Thyroid gland (tissue), 4 donors: ENCODE measurements around the gene RAB30. TPM values are rescaled to one million over a fixed set of nuclear protein-coding genes. Genes with fewer than 3 reads are reported as not detected.

Experiments used
- DNase-seq, 2 donors: peaks; one replicate each; pipeline ENCODE4 v3.0.0-alpha.2; 2019
- H3K27ac ChIP-seq, 3 donors: fragments of 200-600 bp; sonication (generic); 1 replicate in 2 of 3; 2 replicates in 1 of 3; pipeline ENCODE4 v1.5.1; 2016 to 2019; ENCODE audit warnings: mild to moderate bottlenecking in 1 of 3, moderate library complexity in 1 of 3
- H3K27me3 ChIP-seq: fragments of 200-600 bp; sonication (generic); one replicate; pipeline ENCODE4 v1.5.1; 2019
- H3K36me3 ChIP-seq, 2 donors: fragments of 200-600 bp; sonication (generic); one replicate each; pipeline ENCODE4 v1.5.1; 2016 to 2019
- H3K4me1 ChIP-seq, 2 donors: fragments of 200-600 bp; sonication (generic); one replicate each; pipeline ENCODE4 v1.5.1; 2017 to 2019
- H3K4me3 ChIP-seq, 3 donors: fragments of 200-600 bp; sonication (generic); replicated peaks in 1 of 3; 1 replicate in 2 of 3; 2 replicates in 1 of 3; pipeline ENCODE4 v1.5.1; 2016; ENCODE audit warnings: mild to moderate bottlenecking in 1 of 3
- H3K9me3 ChIP-seq: fragments of 200-600 bp; sonication (generic); one replicate; pipeline ENCODE4 v1.5.1; 2017
- CTCF ChIP-seq, 6 experiments: fragments of 200-600 bp in 3 of 6; fragments of 450-650 bp in 3 of 6; sonication (generic) in 3 of 6; IDR thresholded peaks; one replicate each; pipeline ENCODE4 v1.5.1; 2016 to 2019; ENCODE audit warnings: antibody characterized with exemption in 6 of 6, mild to moderate bottlenecking in 2 of 6, inconsistent platforms in 1 of 6, moderate library complexity in 1 of 6
- POLR2A ChIP-seq, 2 donors: fragments of 450-650 bp; IDR thresholded peaks; one replicate each; pipeline ENCODE4 v1.6.1; 2017; ENCODE audit warnings: antibody characterized with exemption in 2 of 2, mild to moderate bottlenecking in 2 of 2, moderate library complexity in 1 of 2
- WGBS, 2 donors: methylation state at CpG; one replicate each; pipeline ENCODE4 v1.1.5; 2017; 5-methylcytosine and 5-hydroxymethylcytosine counted together
- intact Hi-C: fragments of 100-400 bp; cut with DNase I; formaldehyde crosslinking; loops from one replicate; pipeline ENCODE4 v1.15.1; 2023
- total RNA-seq, 4 donors: library from RNA; depleted of rRNA; stranded (reverse); fragments of >200 nt; gene quantifications; one replicate each; pipeline ENCODE4 v1.2.3, GENCODE V29; 2016

Gene RAB30
- total RNA-seq, 4 donors from 2014 or later = 12.0 to 30.0 (median 22.8) TPM

- intact Hi-C loops = no loop called here
- Histone ChIP-seq H3K36me3 (no peaks in the 10 kb centered on the region), H3K27me3 (no peaks in the 10 kb centered on the region), H3K27ac (no peak overlapping the region), H3K9me3 (no peaks in the 10 kb centered on the region), H3K4me3 (no peak overlapping the region), H3K4me1 (no peaks in the 10 kb centered on the region)
- TF ChIP-seq POLR2A (IDR thresholded peaks at IDR 0.05) (no peak), CTCF (IDR thresholded peaks at IDR 0.05) (no peak)
- no peak for DNase-seq
- 71 to 80% methylated on average over 4 of the region's 4 CpGs for WGBS, 2 donors
These were observed 75.8 kb downstream of the RAB30 start for GRCh38 chr11:82995754-82996398.

DNA sequence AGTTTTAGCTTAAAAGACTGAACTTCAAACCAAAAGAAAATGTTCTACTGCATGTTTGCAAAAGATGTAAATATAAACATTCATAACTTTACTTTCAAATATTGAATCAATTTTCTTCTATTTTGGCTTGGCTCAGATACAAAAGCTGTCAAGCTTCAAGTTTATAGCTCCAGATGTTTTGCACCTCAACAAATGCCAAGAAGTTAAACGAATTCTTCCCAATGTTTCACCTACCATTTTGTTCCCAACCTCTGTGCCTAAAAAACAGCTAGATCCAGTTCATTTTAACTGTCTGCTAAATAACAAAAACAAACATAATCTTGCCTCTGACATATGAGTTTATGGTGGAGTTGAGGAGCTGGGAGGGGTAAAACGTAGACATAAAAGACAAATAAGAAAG lies 76.5 kb downstream of the RAB30 start:
- Histone ChIP-seq H3K27ac (no peak overlapping the region), H3K4me1 (no peaks in the 10 kb centered on the region), H3K9me3 (no peaks in the 10 kb centered on the region), H3K36me3 (no peaks in the 10 kb centered on the region), H3K4me3 (no peak overlapping the region), H3K27me3 (no peaks in the 10 kb centered on the region)
- intact Hi-C loops = no loop called here
- no peak for DNase-seq
- TF ChIP-seq CTCF (IDR thresholded peaks at IDR 0.05) = no peak
- no peak for TF ChIP-seq POLR2A (IDR thresholded peaks at IDR 0.05)
- WGBS, 2 donors = 72 to 83% methylated on average over 2 of the region's 2 CpGs

DNA sequence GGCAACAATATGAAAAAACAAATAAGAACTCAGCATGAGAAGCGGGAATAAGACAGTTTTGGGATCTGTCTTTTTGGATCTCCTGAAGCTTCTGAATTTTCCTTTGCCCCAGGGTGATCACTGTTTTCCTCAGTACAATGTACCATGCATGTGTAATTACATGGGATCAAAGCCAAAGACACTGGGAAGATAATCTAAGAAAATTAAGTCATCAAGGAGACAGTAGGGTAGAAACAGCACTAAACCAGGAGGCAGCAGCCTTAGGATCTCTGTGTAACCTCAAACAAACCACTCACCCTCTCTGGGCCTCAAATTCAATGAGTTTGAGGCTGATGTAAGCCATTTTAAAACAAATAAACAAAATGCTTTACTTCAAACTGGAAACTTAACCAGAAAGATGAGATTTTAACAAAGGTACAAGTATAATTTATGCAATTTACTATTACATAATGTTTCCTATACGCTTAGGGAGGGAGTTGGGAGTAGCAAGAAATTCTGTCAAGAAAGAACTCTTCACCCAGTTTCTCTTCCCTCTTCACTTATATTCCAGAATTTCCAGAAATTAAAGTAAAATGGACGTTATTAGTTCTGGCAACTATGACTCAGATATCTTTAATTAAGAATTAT lies 77.0 kb downstream of the RAB30 start:
- no peak overlapping the region for H3K27ac ChIP-seq
- no peaks in the 10 kb centered on the region for H3K4me1 ChIP-seq
- WGBS, 2 donors = 88 to 92% methylated on average over 3 of the region's 3 CpGs
- H3K4me3 ChIP-seq = no peak overlapping the region
- no peaks in the 10 kb centered on the region for H3K27me3 ChIP-seq
- H3K36me3 ChIP-seq = no peaks in the 10 kb centered on the region
- DNase-seq = no peak
- H3K9me3 ChIP-seq = no peaks in the 10 kb centered on the region
- intact Hi-C loops = no loop called here
- TF ChIP-seq POLR2A (IDR thresholded peaks at IDR 0.05) (no peak), CTCF (IDR thresholded peaks at IDR 0.05) (no peak)

DNA sequence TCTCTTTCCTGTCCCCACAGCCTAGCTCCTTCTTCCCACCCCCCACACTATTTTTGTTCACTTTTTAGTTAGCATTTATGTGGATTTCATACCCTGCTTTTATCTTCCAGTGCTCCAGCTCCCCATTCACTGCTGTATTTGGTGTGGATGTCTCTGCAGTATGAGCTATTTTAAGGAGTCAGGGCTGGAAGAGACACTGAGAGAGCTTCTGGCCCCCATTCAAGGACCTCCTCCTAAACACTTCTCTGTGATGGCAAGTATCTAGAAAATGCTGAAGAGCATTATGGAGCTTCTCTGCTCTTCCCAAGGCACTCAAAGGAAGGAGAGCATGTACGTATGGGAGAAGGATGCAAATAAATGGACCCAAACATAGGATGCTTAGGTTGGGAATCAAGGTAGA lies 79.5 kb downstream of the RAB30 start:
- Histone ChIP-seq H3K4me1 (no peaks in the 10 kb centered on the region), H3K36me3 (no peaks in the 10 kb centered on the region), H3K27ac (no peak overlapping the region), H3K4me3 (no peak overlapping the region), H3K27me3 (no peaks in the 10 kb centered on the region), H3K9me3 (no peaks in the 10 kb centered on the region)
- DNase-seq = no peak
- TF ChIP-seq CTCF (IDR thresholded peaks at IDR 0.05) (no peak), POLR2A (IDR thresholded peaks at IDR 0.05) (no peak)
- 91 to 100% methylated on average over 1 of the region's 1 CpG for WGBS, 2 donors
- intact Hi-C loops = no loop called here

DNA sequence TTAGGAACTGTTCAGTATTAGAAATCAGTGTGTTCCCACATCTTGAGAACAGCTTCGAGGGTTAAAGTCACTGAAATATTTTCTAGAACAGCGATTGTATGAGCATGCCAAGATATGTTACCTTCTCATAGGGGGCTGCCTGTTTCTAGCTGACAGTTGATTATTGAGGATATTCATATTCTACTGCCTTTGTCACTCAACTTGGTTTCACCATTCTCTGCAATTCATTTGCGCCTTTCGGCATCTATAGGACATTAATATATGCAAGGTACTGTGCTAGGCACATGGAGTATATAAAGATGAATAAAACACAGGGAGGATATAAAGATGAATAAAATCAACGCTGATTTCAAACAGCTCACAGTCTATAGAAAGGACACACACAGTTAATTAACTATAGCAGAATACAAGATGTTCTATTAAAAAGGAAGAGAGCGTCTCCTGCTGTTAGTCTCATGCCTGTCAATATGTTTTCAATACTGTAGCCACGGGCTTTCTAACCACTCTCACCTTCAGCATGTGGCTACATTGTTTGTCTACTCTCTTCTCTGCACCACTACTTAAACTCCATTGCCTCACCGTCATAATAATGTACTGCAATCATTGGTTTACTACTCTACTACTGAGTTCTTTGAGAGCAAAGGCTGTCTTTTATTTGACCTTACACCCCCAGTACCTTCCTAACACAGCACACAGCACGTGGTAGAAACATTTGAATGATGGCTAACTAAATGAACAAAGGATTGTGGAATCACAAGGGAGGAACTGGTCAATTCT lies 81.9 kb downstream of the RAB30 start:
- Histone ChIP-seq H3K9me3 (no peaks in the 10 kb centered on the region), H3K27ac (no peak overlapping the region), H3K36me3 (peaks cover 0 to 4% of the 10 kb centered on the region in 2 donors), H3K27me3 (no peaks in the 10 kb centered on the region), H3K4me3 (no peak overlapping the region), H3K4me1 (no peaks in the 10 kb centered on the region)
- 82% methylated on average over 9 of the region's 9 CpGs for WGBS, 2 donors
- TF ChIP-seq POLR2A (IDR thresholded peaks at IDR 0.05) (no peak), CTCF (IDR thresholded peaks at IDR 0.05) (no peak)
- intact Hi-C loops = no loop called here
- DNase-seq = no peak
